ENCODE results near the gene SPATA2L. TPM values are rescaled to one million over a fixed set of nuclear protein-coding genes. Genes with fewer than 3 reads are reported as not detected.
"Not testable (repeated sequence)": the region's sequence is repeated elsewhere in the genome, so short reads cannot be mapped to it uniquely, and the experiment has no call there.

Gene SPATA2L
- total and polyA plus RNA-seq, 4 donors, result 6.9 to 17.3 (median 13.6) TPM

GRCh38 chr16:89685916-89686315 is 15.6 kb downstream of the SPATA2L start:
- ATAC-seq (ENCODE audit: insufficient read depth, low FRiP score) (no peak), DNase-seq (peak in 1 of 3 donors; percentile 21)
- H3K27me3 ChIP-seq (ENCODE audit: control insufficient read depth in 3 of 3, insufficient read depth in 3 of 3, low read length in 2 of 3), result no peaks in the 10 kb centered on the region
- no peak overlapping the region for H3K9ac ChIP-seq (ENCODE audit: insufficient read depth in 1 of 2, low read length in 2 of 2)
- WGBS, 2 donors, result 88 to 100% methylated on average over 1 of the region's 1 CpG
- peaks cover 0 to 14% (median 7%) of the 10 kb centered on the region in 4 donors for H3K36me3 ChIP-seq (ENCODE audit: control insufficient read depth in 4 of 4, insufficient read depth in 4 of 4, low read length in 4 of 4)
- peaks cover 0 to 3% (median 0%) of the 10 kb centered on the region in 4 donors for H3K9me3 ChIP-seq (ENCODE audit: control insufficient read depth in 4 of 4, insufficient read depth in 3 of 4, low read length in 3 of 4)
- peaks cover 0 to 9% (median 4%) of the 10 kb centered on the region in 5 donors for H3K4me1 ChIP-seq (ENCODE audit: control insufficient read depth in 5 of 5, insufficient read depth in 5 of 5, low read length in 5 of 5)
- H3K27ac ChIP-seq (ENCODE audit: low read depth in 1 of 2, low read length in 1 of 2), result no peak overlapping the region
- no peak for TF ChIP-seq CTCF (IDR thresholded peaks at IDR 0.05; ENCODE audit: control extremely low read depth, extremely low read depth)
- H3K4me3 ChIP-seq, result no peak overlapping the region

- 98 to 99% methylated on average over 2 of the region's 2 CpGs for WGBS, 2 donors
- no peak for TF ChIP-seq CTCF (IDR thresholded peaks at IDR 0.05; ENCODE audit: control extremely low read depth, extremely low read depth)
- Histone ChIP-seq H3K9ac (ENCODE audit: insufficient read depth in 1 of 2, low read length in 2 of 2) (no peak overlapping the region), H3K4me1 (ENCODE audit: control insufficient read depth in 5 of 5, insufficient read depth in 5 of 5, low read length in 5 of 5) (peaks cover 0 to 3% (median 0%) of the 10 kb centered on the region in 5 donors), H3K4me3 (no peak overlapping the region), H3K36me3 (ENCODE audit: control insufficient read depth in 4 of 4, insufficient read depth in 4 of 4, low read length in 4 of 4) (peaks cover 0 to 4% (median 0%) of the 10 kb centered on the region in 4 donors), H3K9me3 (ENCODE audit: control insufficient read depth in 4 of 4, insufficient read depth in 3 of 4, low read length in 3 of 4) (no peaks in the 10 kb centered on the region), H3K27ac (ENCODE audit: low read depth in 1 of 2, low read length in 1 of 2) (no peak overlapping the region), H3K27me3 (ENCODE audit: control insufficient read depth in 3 of 3, insufficient read depth in 3 of 3, low read length in 2 of 3) (no peaks in the 10 kb centered on the region)
- DNase-seq, result no peak
- no peak for ATAC-seq (ENCODE audit: insufficient read depth, low FRiP score)
Measured at GRCh38 chr16:89678258-89678657, 23.2 kb downstream of the SPATA2L start.

- Histone ChIP-seq H3K27me3 (ENCODE audit: control insufficient read depth in 3 of 3, insufficient read depth in 3 of 3, low read length in 2 of 3) (no peaks in the 10 kb centered on the region), H3K9ac (ENCODE audit: insufficient read depth in 1 of 2, low read length in 2 of 2) (no peak overlapping the region), H3K4me3 (no peak overlapping the region), H3K4me1 (ENCODE audit: control insufficient read depth in 5 of 5, insufficient read depth in 5 of 5, low read length in 5 of 5) (peaks cover 0 to 7% (median 0%) of the 10 kb centered on the region in 5 donors), H3K36me3 (ENCODE audit: control insufficient read depth in 4 of 4, insufficient read depth in 4 of 4, low read length in 4 of 4) (no peaks in the 10 kb centered on the region), H3K9me3 (ENCODE audit: control insufficient read depth in 4 of 4, insufficient read depth in 3 of 4, low read length in 3 of 4) (no peaks in the 10 kb centered on the region), H3K27ac (ENCODE audit: low read depth in 1 of 2, low read length in 1 of 2) (peak overlapping the region in 1 of 2 donors; percentile 42)
- TF ChIP-seq CTCF (IDR thresholded peaks at IDR 0.05; ENCODE audit: control extremely low read depth, extremely low read depth), result no peak
- WGBS, 2 donors, result 76 to 82% methylated on average over 16 of the region's 16 CpGs
- DNase-seq (peak in 1 of 3 donors; percentile 4), ATAC-seq (ENCODE audit: insufficient read depth, low FRiP score) (no peak)
Measured at GRCh38 chr16:89672177-89672941, 29.1 kb downstream of the SPATA2L start.

- not testable (repeated sequence) for H3K4me1 ChIP-seq (ENCODE audit: control insufficient read depth in 5 of 5, insufficient read depth in 5 of 5, low read length in 5 of 5); H3K4me3 ChIP-seq; H3K9me3 ChIP-seq (ENCODE audit: control insufficient read depth in 4 of 4, insufficient read depth in 3 of 4, low read length in 3 of 4); H3K27ac ChIP-seq (ENCODE audit: low read depth in 1 of 2, low read length in 1 of 2); H3K9ac ChIP-seq (ENCODE audit: insufficient read depth in 1 of 2, low read length in 2 of 2); ATAC-seq (ENCODE audit: insufficient read depth, low FRiP score); H3K27me3 ChIP-seq (ENCODE audit: control insufficient read depth in 3 of 3, insufficient read depth in 3 of 3, low read length in 2 of 3); H3K36me3 ChIP-seq (ENCODE audit: control insufficient read depth in 4 of 4, insufficient read depth in 4 of 4, low read length in 4 of 4); DNase-seq
- 86 to 94% methylated on average over 4 of the region's 4 CpGs for WGBS, 2 donors
Measured at GRCh38 chr16:89671565-89671964, 29.9 kb downstream of the SPATA2L start.

Data from lung (tissue), 12 donors.